ENCODE data around the gene YTHDC1. TPM values are rescaled to one million over a fixed set of nuclear protein-coding genes. Genes with fewer than 3 reads are reported as not detected.

The YTHDC1 gene
- total and polyA plus RNA-seq, 2 of the 4 experiments (the other 2 are of a cell fraction), result 31.9 to 32.7 TPM

DNA sequence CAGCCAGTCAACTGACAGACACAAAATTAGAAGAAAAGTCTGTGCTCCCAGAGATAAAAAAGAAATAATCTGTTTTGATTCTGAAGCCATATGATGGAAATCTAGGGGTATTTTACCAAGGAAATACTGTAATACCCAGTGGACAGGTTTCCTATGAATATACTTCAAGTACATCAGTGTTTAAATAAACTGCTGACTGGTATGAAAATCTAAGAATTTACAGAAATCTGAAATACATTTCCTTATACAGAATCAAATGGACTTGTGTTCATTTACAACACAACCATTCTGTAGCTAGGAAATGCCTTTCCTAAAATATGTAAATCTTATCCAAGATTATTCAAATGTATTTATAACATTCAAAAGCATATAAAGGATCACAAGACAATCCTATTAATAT lies 13.4 kb downstream of the YTHDC1 start:
- Histone ChIP-seq H3K9me3 (ENCODE audit: control insufficient read depth, insufficient read depth, low read length) (no peaks in the 10 kb centered on the region), H2BK120ac (ENCODE audit: low read depth, low read length) (no peak overlapping the region), H3K4ac (ENCODE audit: low read depth, low read length) (no peak overlapping the region), H3K9me1 (ENCODE audit: insufficient read depth, low read length) (peaks cover 6% of the 10 kb centered on the region; the same call in 1 of the 2 replicates), H4K5ac (ENCODE audit: low read depth, low read length) (no peak overlapping the region), H3K79me1 (ENCODE audit: low read depth in 1 of 2, low read length in 2 of 2) (peaks cover 6 to 26% of the 10 kb centered on the region in 2 experiments; a peak in 3 of 4 replicates), H2BK20ac (ENCODE audit: low read depth, low read length) (no peak overlapping the region), H4K20me1 (ENCODE audit: insufficient read depth, low read length) (peaks cover 30% of the 10 kb centered on the region), H4K91ac (ENCODE audit: insufficient read depth, low read depth, low read length) (no peak overlapping the region), H3K18ac (ENCODE audit: low read depth, low read length) (no peak overlapping the region), H3K4me2 (ENCODE audit: low read depth, low read length) (no peak overlapping the region), H2BK15ac (ENCODE audit: low read depth, low read length) (no peak overlapping the region), H3K14ac (replicated peaks; ENCODE audit: low read depth, low read length) (no peak overlapping the region), H3K4me1 (ENCODE audit: control insufficient read depth, insufficient read depth, low read length) (peaks cover 7% of the 10 kb centered on the region), H2BK5ac (ENCODE audit: low read depth, low read length, poor library complexity, severe bottlenecking) (no peak overlapping the region), H3K36me3 (ENCODE audit: control insufficient read depth, insufficient read depth, low read length) (peaks cover 21% of the 10 kb centered on the region), H2AK9ac (replicated peaks; ENCODE audit: low read depth, low read length, poor library complexity) (no peak overlapping the region), H3K4me3 (ENCODE audit: insufficient read depth, low read depth, low read length) (no peak overlapping the region), H3K56ac (ENCODE audit: extremely low read depth, insufficient read depth, low read length) (no peak overlapping the region), H4K8ac (ENCODE audit: low read depth in 2 of 2, low read length in 2 of 2) (no peak overlapping the region), H3K27me3 (ENCODE audit: control insufficient read depth, insufficient read depth, low read length) (no peaks in the 10 kb centered on the region), H2AFZ (replicated peaks; ENCODE audit: low read length, poor library complexity) (no peak overlapping the region), H2AK5ac (ENCODE audit: low read depth, low read length) (no peak overlapping the region), H3K9ac (ENCODE audit: low read depth, low read length) (no peak overlapping the region), H3K27ac (ENCODE audit: insufficient read depth, low read length) (no peak overlapping the region), H3K23ac (ENCODE audit: low read depth, low read length) (no peak overlapping the region)
- DNase-seq, result no peak
- dilution Hi-C loops (cut with HindIII; ENCODE audit: low sequenced_read_pairs, unreplicated experiment) (no loop called here), in situ Hi-C loops (cut with MboI; ENCODE audit: low sequenced_read_pairs) (no loop called here), intact Hi-C loops (cut with micrococcal nuclease) (no loop called here)
- ChIA-PET CTCF (no interaction called here), POLR2A (ENCODE audit: unreplicated experiment) (no interaction called here)
- no TSS peak for BruUV-seq (replicated peaks)
- TF ChIP-seq FOS (IDR thresholded peaks at IDR 0.05; ENCODE audit: low read depth, low read length) (no peak), CEBPB (IDR thresholded peaks at IDR 0.05; ENCODE audit: low read depth, low read length) (no peak), MXI1 (IDR thresholded peaks at IDR 0.05; ENCODE audit: borderline replicate concordance, low read depth, low read length) (no peak), MAFK (IDR thresholded peaks at IDR 0.05; ENCODE audit: low read depth, low read length) (peak; percentile 82), RCOR1 (IDR thresholded peaks at IDR 0.05; ENCODE audit: insufficient replicate concordance, low read length) (no peak), POLR2A (IDR thresholded peaks at IDR 0.05; ENCODE audit: low read depth, low read length) (no peak)
- TF ChIP-seq, protein P1, sequence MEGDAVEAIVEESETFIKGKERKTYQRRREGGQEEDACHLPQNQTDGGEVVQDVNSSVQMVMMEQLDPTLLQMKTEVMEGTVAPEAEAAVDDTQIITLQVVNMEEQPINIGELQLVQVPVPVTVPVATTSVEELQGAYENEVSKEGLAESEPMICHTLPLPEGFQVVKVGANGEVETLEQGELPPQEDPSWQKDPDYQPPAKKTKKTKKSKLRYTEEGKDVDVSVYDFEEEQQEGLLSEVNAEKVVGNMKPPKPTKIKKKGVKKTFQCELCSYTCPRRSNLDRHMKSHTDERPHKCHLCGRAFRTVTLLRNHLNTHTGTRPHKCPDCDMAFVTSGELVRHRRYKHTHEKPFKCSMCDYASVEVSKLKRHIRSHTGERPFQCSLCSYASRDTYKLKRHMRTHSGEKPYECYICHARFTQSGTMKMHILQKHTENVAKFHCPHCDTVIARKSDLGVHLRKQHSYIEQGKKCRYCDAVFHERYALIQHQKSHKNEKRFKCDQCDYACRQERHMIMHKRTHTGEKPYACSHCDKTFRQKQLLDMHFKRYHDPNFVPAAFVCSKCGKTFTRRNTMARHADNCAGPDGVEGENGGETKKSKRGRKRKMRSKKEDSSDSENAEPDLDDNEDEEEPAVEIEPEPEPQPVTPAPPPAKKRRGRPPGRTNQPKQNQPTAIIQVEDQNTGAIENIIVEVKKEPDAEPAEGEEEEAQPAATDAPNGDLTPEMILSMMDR (conservative IDR thresholded peaks at IDR 0.05; ENCODE audit: low read depth, low read length), result no peak
- TF ChIP-seq, protein P2, sequence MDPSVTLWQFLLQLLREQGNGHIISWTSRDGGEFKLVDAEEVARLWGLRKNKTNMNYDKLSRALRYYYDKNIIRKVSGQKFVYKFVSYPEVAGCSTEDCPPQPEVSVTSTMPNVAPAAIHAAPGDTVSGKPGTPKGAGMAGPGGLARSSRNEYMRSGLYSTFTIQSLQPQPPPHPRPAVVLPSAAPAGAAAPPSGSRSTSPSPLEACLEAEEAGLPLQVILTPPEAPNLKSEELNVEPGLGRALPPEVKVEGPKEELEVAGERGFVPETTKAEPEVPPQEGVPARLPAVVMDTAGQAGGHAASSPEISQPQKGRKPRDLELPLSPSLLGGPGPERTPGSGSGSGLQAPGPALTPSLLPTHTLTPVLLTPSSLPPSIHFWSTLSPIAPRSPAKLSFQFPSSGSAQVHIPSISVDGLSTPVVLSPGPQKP (IDR thresholded peaks at IDR 0.05; ENCODE audit: borderline replicate concordance, low read depth, low read length), result no peak
- no peak for ATAC-seq (ENCODE audit: low read depth)

All from IMR-90 (cell line).